IMR-90 (cell line): ENCODE measurements around the gene MAT2A.

ENCODE experiments used
- CEBPB ChIP-seq: IDR thresholded peaks from 2 replicates; pipeline ENCODE4 v1.6.1; 2012; ENCODE audit warnings: low read depth, low read length, improper control_type of control experiment
- CTCF ChIP-seq: conservative IDR thresholded peaks from 2 replicates; pipeline ENCODE4 v1.5.1; 2012; ENCODE audit warnings: mild to moderate bottlenecking, low read depth, low read length, improper control_type of control experiment
- MAFK ChIP-seq: IDR thresholded peaks from 2 replicates; pipeline ENCODE4 v1.6.1; 2012; ENCODE audit warnings: low read depth, low read length, improper control_type of control experiment
- MAZ ChIP-seq: IDR thresholded peaks from 2 replicates; pipeline ENCODE4 v1.6.1; 2012; ENCODE audit warnings: low read depth, mild to moderate bottlenecking, low read length, improper control_type of control experiment, moderate library complexity, borderline replicate concordance
- RFX5 ChIP-seq: IDR thresholded peaks from 2 replicates; pipeline ENCODE4 v1.8.0; 2012; ENCODE audit warnings: low read depth, mild to moderate bottlenecking, low read length, moderate library complexity

DNA sequence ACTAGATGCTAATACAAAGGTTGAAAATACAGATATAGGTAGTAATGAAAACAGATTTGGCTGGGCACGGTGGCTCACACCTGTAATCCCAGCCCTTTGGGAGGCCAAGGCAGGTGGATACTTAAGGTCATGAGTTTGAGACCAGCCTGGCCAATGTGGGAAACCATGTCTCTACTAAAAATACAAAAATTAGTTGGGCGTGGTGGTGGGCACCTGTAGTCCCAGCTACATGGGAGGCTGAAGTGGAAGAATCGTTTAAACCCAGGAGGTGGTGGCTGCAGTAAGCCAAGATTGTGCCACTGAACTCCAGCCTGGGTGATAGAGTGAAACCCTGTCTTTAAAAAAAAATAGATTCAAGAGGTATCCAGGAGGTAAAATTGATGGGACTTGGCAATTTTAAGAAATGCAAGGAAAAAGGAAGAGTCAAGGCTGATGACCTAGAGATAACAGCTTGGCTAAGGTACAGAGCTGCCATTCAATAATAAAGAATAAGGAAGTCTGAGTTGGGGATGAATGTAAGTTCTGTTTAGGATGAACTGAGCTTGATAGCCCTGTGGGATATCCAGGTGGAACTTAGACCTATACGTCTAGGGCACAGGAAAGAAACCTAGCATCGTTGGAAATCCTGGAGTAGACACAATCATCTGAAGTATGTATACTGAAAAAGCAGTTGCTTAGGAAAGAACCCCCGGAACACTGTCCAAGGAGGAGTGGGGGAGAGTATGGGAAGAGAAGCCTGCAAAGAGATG is 9.1 kb downstream of the MAT2A start:
- TF ChIP-seq RFX5 (no peak), CTCF (no peak), MAFK (no peak), MAZ (no peak), CEBPB (no peak)
